NCI-H524 (cell line): ENCODE measurements around the gene ZNF528.

Experiments used
- DNase-seq, 2 experiments: peaks; one replicate each; lab custom pipeline; 2025; lab: John Stamatoyannopoulos, UW

The ZNF528 gene

DNA sequence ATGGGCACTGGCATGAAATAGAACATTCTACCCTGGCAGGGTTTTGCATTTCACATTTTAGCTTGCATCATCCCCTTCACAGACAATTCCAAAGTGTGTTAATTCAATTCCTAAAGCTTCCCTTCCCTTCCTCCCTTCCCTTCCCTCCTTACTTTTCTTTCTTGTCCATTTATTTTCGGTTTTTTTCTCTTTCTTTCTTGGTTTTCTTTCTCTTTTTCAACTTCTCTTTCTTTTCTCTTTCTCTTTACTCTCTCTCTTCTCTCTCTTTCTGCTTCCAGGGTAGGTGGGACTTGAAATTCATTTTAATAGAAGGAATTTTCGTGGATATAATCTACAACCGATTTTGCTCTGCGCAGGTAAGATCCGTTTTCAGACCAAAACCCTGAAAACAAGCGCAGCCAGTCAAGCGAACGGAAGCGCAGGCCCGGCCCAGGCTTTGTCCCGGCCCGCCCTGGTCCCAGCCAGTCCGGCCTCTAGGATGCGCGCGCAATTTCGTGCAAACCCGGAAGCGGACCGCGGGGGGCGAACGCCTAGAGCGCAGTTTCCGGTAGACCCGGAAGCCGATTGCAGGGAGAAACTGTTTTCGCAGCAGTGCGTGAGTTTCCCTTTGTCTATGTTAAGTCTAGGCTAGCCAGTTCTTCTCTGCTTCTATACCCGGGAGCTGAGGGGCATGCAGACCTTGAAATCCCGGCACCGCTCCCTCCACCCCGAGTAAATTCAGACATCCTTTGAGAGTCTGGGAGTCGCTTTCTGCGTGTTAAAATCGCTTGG lies at the start of gene ZNF528:
ZNF528 (plus strand) TSS at position 540 of the 771 bp plus-strand sequence. CDS start 4,165 bp downstream, outside the sequence.
- peak; percentile 72 to 93 for DNase-seq

DNA sequence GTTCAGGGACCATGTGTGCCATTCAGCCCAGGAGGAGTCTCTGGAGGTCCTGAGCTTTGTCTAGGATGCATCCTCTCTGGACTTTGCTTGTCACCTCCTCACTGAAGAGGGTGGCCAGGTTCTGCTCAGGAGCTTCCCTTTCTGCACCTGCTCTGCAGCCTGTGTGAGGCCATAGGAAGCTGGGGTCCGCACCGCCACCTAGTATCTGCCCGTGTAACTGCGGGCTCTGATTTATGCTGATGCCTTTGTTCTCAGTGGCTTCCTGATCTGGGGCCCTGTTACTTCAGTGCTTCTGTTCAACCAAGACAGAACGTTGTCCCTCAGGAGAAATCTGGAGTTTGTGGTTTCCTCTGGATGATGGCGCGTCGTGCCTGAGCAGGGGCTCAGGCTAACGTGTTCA lies 46.1 kb upstream of the ZNF528 start:
- DNase-seq = peak in 1 of 2 experiments; percentile 1

DNA sequence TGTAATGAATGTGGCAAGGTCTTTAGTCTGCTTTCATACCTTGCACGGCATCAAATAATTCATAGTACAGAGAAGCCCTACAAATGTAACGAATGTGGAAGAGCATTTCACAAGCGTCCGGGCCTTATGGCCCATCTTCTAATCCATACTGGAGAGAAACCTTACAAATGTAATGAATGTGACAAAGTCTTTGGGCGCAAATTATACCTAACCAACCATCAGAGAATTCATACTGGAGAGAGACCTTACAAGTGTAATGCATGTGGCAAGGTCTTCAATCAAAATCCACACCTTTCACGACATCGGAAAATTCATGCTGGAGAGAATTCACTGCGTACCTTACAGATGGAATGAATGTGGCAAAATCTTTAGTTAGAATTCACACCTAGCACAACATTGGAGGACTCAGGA lies 31.2 kb upstream of the ZNF528 start:
- DNase-seq = no peak

DNA sequence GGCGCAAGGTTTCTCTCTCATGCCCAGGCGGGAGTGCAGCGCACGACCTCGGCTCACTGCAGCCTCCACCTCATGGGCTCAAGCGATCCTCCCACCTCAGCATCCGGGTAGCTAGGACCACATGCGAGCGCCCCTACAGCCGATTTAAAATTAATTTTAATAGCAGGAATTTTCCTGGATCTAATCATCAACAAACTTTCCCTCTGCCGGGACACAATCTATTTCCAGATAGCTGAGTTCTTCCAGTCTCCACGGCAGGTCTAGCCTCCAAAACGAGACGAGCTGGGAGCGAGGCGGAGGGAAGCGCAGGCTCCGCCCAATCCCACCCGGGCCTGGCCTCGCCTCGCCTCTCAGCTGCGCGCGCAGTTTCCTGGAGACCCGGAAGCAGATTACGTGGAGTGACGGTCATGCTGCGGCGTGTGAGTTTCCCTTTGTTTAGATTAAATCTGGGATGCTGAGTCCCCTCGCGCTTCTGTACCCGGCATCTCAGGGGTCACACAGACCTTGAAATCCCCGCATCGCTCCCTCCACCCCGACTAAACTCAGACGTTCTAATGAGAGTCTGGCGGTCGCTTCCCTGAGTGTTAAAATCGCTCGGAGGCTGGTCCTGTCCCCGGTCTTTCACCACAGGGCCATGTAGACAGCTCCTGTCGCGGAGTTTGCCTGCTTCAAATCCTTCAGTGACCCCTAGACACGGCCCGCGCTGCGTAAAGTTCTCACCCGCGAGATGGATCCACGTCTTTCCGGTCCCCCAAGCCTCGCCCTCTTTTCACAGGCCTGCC lies 27.9 kb upstream of the ZNF528 start, which contains the start of gene ZNF880:
ZNF880 (plus strand) TSS at position 365 of the 782 bp plus-strand sequence; CDS start at position 408, 43 bp downstream.
- peak; percentile 86 to 95 for DNase-seq

DNA sequence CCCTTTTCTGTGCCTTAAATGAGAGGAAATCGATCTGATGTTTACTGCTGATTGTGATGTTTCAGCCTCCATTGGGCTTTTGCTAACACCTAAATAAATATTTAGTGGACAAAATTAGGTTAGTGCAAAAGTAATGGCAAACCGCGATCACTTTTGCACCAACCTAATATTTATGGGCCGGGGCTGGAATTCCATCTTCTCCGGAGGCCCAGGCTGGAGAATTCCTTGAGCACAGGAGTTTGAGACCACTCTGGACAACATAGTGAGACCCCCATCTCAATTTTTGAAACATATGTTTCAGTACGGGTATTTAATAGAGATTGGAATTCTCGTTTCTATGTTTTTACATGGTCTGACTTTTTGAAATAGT lies 27.3 kb upstream of the ZNF528 start:
- no peak for DNase-seq

DNA sequence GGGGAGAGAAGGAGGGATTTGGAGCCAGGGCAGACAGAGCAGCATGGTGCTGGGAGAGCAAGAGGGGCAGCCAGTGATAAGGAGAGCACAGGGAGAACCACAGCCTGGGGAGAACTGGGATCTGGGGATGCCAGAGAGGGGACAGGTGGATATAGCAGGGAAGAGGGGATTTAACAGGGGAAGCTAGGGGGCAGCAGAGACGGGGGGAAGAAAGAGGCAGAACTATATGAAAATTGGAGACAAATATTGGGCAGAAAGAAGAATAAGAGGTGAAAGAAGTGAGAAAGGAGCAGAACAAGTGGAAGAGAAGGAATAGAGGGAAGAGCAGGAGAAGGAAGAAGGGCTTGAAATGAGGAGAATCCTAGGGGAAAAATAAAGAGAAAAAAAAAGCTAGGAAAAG lies 6.5 kb upstream of the ZNF528 start:
- no peak for DNase-seq

DNA sequence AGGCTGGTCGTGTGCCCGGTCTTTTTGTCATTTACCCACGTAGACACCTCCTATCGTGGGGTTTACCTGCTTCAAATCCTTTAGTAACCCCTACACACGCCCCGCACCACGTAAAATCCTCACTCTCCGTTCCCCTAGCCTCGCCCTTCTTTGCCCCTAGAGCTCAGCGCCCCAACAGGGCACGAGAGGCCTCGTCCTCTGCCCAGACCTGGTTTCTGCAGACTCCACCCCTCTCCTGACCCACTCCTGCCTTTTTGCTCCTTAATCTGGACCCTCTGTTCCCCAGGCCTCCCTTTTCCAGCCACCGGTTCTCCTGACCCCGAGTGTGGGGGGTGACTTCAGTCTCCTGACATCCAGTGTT lies 412 bp downstream of the ZNF528 start:
- DNase-seq = no peak

DNA sequence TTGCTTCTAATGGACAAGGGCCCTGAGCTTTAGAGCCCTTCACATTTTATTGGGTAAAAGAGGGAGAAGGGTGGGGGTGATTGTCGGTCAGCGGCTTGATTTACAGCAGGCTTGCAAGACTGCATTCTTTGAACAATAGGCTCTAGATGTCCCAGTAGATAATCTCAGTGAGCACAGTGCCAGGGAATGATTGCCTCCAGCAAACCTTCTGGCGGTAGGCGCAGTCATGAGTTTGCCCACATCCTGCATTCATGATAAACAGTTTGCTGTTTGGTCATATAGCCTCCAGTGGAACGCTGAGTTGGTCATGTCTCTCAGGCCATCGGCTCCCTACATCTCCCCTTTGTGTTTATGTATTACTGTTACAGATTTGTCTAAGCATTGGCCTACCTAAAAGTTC lies 12.6 kb downstream of the ZNF528 start:
- no peak for DNase-seq

DNA sequence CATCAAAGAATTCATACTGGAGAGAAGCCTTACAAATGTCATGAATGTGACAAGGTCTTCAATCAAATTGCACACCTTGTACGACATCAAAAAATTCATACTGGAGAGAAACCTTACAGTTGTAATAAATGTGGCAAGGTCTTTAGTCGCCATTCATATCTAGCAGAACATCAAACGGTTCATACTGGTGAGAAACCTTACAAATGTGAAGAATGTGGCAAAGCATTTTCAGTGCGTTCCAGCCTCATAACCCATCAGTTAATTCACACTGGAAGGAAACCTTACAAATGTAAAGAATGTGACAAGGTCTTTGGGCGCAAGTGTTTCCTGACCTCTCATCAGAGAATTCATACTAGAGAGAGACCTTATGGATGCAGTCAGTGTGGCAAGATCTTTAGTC lies 18.1 kb downstream of the ZNF528 start:
- DNase-seq = no peak

DNA sequence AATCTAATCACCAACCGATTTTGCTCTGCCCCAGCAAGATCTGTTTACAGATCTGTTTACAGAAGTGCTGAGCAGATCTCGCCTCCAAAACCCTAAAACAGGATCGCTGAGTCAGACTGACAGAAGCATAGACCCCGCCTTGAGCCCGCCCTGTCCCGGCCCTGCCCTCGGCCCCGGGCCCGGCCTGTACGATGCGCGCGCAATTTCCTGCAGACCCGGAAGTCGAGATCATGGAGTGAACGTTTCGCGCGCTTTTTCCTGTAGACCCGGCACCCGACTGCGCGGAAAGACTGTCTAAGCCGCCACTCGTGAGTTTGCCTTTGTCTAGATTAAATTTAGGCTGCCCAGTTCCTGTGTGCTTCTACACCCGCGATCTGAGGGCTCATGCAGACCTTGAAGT lies 31.3 kb downstream of the ZNF528 start, which contains the start of gene ZNF534:
ZNF534 (plus strand) TSS at position 212 of the 400 bp plus-strand sequence. CDS start 2,327 bp downstream, outside the sequence.
- no peak for DNase-seq

DNA sequence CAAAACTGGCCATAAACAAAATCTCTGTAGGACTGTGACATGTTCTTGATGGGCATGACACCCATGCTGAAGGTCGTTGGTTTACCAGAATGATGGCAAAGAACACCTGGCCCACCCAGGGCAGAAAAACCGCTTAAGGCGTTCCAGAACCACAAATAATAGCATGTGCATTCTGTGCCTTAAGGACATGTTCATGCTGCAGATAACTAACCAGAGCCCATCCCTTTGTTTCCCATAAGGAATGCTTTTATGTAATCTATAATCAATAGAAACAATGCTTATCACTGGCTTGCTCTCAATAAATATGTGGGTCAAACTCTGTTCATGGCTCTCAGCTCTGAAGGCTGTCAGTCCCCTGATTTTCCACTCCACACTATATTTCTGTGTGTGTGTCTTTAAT lies 44.5 kb downstream of the ZNF528 start:
- DNase-seq = no peak

DNA sequence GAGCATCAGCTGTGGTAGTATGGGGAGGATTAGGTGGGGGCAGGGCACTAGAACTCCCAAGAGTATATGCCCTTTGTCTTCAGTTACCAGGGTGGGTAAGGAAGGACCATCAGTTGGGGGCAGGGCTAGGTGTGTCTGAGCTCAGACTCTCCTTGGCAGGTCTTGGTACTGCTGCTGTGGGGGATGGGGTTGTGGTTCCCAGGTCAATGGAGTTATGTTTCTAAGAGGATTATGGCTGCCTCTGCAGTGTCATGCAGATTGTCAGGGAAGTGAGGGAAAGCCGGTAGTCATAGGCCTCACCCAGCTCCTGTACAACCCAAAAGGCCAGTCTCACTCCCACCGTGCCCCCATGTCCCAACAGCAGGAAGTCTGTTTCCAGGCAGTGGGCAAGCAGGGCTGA lies 46.9 kb downstream of the ZNF528 start:
- DNase-seq = no peak

DNA sequence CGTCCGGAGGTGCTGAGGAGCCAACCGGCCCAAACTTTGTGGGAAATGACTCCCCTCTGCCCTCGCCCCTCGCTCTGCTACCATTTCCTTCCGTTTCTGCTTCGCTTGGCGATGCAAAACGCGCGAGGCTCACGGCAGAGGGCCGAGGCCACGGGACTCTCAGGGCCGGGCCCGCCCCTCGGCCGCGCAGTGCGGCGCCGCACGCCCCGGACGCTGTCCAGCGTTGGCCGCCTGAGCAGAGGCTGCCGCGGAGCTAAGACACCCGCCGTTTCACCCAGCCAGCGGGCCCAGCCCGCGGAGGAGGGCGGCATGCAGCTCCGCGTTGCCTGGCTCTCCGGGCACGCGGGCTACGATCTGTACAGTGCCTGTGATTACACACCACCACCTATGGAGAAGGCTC lies 53.6 kb downstream of the ZNF528 start:
- DNase-seq = no peak

DNA sequence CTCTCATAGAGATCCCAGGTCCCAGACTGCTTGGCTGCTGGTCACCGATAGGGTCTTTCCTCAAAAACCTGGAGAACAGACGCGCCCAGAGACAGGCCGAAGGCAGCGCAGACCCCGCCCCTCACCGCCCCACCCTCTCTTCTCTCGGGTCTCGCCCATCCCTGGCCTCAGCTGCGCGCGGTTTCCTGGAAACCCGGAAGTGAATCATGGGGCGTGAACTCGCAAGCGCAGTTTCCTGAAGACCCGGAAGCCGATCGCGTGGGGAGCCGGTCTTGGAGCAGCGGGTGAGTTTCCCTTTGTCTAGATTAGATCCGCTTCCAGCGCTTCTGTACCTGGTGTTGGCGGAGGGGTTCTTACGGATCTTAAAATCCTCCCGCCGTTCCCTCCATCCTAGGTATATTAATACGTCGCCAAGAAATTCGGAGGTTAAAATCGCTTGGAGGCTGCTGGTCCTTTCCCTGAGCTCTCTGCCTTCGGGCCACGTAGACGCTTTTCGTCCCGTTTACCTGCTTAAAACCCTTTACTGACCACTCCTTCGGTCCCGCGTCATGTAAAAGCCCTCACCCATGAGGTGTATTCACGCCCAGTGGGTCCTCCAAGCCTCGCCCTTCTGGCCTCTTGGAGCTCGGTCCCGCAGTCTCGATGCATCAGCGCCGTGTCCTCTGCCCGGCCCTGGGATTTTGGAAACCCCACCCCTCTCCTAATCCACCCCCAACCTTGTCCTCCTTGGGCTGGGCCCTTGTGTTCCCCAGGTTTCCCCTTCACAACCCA lies 55.9 kb downstream of the ZNF528 start, which contains the start of gene ZNF578:
ZNF578 (plus strand) TSS at position 230 of the 771 bp plus-strand sequence. CDS start 48,293 bp downstream, outside the sequence.
- DNase-seq = peak; percentile 73 to 80

DNA sequence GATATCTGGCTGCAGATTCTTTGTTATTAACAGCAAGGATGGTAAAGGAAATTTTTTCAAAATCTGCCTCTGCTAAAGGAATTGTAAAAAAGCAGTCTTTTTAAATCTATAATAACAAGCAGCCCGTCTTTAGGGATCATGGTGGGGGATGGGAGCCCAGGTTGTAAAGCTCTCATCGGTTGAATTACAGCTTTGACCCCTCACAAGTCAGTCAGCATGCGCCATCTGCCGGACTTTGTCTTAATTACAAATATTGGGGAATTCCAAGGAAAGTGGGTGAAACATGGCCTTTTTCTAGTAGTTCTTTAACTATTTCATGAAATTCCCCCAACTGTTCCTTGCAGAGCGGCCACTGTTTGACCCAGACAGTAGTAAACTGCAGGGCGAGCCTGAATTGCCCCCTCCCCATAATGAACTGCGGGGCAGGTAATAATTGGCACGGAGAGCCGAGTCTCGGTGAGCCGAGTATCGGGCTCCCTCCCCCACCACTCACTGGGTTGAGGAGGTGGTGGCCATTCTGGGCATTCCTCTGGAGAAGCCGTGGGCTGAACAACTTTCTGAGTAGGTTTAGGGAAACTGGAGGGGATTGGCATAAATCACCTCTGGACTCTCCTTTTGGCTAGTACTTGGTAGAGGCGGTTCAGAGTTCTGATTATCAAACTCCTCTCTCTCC lies 67.3 kb downstream of the ZNF528 start:
- peak in 1 of 2 experiments; percentile 15 for DNase-seq
